GM12873 (cell line): ENCODE measurements around the gene PDLIM4.

ENCODE experiments used
- TF ChIP-seq, protein P1 (sequence below): IDR thresholded peaks from 2 replicates; pipeline ENCODE4 v1.5.1; 2012; ENCODE audit warnings: low read depth, mild to moderate bottlenecking, moderate library complexity, low read length, control low read depth; ENCODE audit not compliant: insufficient read depth; ENCODE audit errors: missing control alignments

Gene PDLIM4

GRCh38 chr5:132266836-132267160, 9.3 kb downstream of the PDLIM4 start:
- TF ChIP-seq, protein P1, sequence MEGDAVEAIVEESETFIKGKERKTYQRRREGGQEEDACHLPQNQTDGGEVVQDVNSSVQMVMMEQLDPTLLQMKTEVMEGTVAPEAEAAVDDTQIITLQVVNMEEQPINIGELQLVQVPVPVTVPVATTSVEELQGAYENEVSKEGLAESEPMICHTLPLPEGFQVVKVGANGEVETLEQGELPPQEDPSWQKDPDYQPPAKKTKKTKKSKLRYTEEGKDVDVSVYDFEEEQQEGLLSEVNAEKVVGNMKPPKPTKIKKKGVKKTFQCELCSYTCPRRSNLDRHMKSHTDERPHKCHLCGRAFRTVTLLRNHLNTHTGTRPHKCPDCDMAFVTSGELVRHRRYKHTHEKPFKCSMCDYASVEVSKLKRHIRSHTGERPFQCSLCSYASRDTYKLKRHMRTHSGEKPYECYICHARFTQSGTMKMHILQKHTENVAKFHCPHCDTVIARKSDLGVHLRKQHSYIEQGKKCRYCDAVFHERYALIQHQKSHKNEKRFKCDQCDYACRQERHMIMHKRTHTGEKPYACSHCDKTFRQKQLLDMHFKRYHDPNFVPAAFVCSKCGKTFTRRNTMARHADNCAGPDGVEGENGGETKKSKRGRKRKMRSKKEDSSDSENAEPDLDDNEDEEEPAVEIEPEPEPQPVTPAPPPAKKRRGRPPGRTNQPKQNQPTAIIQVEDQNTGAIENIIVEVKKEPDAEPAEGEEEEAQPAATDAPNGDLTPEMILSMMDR: no peak

DNA sequence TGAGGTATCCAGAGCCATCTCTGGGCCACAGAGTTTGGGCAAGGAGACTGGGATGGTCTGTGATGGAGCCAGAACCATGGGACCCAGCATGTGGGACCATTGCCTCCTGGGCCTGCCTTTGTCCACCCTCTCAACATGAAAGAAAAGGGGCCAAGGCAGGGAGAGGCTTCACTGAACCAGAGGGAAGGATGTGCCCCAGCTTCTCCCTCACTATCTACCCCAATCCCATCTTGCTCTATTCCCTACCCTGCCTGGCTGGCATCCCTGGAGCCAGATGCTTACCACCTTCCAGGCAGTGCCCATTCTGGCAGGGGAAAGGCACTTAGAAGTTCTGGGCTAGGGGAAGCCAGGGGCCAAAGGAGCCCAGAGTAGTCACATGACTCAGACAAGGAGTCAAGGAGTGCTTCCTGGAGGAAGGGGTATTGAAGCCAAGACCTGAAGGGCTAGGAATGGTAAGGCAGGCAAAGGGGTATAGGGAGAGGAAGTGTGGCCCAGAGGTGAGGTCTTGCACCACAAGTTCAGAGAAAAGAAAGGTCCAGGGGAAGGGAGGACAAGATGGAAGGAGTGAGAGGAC, 9.8 kb downstream of the PDLIM4 start:
- TF ChIP-seq, protein P1: no peak

DNA sequence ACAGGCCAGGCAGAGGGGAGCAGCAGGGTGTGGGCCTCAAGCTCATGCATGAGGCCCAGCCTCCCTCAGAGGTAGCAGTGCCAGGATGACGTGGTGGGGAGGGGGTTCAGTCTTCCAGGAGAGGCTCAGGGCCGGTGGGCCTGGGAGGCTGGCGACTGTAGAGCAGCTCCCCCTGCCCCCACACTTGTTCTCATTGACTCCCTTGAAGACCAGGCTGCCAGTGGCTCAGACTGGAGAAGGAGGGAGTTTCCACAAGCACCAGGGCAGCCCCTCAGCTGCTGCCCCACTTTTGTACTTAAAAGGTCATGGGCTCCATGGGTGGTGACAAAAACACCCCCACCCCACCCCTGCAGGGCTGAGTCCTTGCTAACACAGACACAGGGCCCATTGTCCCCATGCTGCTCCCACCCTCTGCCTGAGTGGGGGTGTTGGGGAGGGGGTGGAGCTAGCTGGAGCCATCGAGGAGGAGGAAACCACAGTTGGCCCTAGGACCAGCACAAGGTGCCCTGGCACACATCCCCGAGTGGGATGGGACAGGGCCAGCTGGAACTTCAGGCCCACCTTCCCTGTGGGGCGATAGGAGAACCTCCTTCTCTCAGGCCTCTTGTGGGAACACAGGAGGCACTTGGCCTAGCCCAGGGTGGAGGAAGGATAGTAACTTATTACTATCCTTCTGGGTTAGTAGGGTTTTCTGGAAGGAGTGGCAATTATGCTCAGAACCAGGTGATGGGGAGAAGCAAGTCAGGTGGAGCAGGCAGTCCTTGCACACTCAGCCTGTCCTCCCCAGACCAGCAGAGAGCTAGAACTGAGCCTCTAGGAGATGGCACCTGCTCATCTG, 10.7 kb downstream of the PDLIM4 start:
- TF ChIP-seq, protein P1: no peak

DNA sequence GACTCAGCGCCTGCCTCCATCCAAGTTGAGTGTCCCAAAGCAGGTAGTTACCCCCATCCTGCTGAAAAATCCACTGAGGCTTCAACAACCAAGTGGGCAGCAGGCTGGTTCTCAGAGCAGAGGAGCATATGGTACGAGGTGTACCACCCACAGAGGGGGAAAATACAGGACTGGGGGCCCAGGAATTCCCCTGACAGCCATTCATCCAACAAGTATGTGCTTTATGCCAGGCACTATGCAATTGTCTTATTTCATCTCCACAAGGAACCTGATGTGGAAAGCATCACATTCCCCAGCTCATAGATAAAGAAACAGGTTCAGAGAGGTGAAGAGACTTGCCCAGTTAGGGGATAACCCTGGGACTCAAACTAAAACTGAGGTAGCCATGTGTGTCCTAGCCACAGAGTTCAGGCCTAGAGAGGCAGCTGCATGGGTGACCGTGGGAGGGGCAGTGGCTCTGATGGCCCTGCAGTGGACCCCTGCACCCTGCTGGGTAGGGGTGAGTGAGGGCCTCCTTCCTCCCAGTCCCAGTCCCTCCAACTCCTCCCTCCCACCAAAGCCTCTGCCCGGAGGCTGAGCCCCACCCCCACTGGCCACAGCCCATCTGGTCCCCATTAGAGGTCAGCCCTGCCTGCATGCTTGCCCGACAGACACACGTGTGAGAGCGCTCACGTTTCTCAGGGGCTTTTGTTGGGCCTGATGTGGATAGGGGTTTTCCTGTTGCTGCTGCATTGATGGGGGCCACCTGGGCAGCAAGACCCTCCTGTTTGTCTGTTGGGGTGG, 11.5 kb downstream of the PDLIM4 start:
- TF ChIP-seq, protein P1: no peak

GRCh38 chr5:132269635-132270334, 12.3 kb downstream of the PDLIM4 start:
- TF ChIP-seq, protein P1: no peak

- TF ChIP-seq, protein P1: no peak
Measured at GRCh38 chr5:132270335-132270665, 12.8 kb downstream of the PDLIM4 start.

DNA sequence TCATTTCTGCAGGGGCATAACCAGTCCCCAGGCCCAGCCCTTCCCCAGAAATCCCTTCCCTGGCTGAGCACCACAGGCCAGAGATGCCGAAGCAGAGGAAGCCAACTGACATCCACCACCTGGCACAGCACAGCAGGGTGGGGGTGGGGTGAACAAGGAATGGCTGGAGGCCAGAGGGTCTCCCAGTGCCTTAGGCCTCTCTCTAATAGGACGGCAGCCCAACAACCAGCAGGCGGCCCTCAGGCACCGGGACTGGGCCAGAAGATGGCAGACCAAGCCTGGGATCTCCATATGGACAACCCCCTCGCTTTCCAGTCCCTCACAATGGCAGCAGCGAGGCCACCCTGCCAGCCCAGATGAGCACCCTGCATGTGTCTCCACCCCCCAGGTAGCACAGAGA, 13.2 kb downstream of the PDLIM4 start:
- TF ChIP-seq, protein P1: no peak
